ENCODE data around the gene TNFRSF12A. TPM values are rescaled to one million over a fixed set of nuclear protein-coding genes. Genes with fewer than 3 reads are reported as not detected.
"Not testable (repeated sequence)": the region's sequence is repeated elsewhere in the genome, so short reads cannot be mapped to it uniquely, and the experiment has no call there.

The TNFRSF12A gene
- total RNA-seq, 1 donor from 2014 or later: 0.47 TPM

DNA sequence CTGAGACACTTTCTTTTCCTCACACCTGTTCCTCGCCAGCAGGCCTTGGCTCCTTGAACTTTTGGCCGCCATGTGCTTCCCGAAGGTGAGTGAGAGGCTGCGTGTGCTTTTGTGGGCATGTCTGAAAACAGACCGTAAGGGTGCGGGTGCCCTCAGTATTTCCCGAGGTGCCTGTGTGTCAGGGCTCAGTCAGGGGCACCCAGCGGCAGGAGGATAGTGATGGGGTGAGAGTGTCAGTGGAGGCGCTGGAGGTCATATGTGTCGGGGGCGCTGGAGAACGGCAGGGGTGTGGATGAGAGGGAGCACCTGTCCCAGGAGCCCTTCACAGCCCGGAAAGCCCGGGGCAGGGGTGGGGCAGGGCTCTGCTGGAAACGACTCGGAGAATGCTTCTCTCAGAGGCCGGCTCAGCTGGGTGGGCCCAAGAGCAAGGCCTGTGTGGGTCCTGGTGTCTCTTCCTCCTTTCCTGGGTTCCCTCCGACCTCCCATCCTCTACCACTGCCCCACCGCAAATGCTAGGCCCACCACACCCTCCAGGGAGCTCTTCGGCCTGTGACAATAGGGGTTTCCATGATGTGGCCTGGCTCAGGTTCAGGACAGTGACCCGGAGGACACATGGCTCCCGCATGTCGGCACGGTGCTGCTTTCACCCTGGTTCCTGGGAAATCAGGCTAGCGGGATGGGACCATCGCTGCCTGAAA is 45.7 kb downstream of the TNFRSF12A start:
- ChIA-PET POLR2A (interaction anchor here (0.6 kb wide), 1 partner anchor 40 kb away, joined by 6 read pairs; no protein-coding TSS in a partner anchor), CTCF (no interaction called here)
- DNase-seq (no peak), ATAC-seq (ENCODE audit: low read depth) (no peak)
- no peaks in the 10 kb centered on the region for H3K9me3 Mint-ChIP-seq
- H3K27me3 Mint-ChIP-seq: no peaks in the 10 kb centered on the region
- peaks cover 9% of the 10 kb centered on the region for H3K4me1 Mint-ChIP-seq
- H3K27ac Mint-ChIP-seq: no peak overlapping the region
- no peak overlapping the region for H3K4me3 Mint-ChIP-seq
- H3K36me3 Mint-ChIP-seq (ENCODE audit: low read depth): no peaks in the 10 kb centered on the region
- intact Hi-C loops (cut with micrococcal nuclease): no loop called here
- TF ChIP-seq, protein P1, sequence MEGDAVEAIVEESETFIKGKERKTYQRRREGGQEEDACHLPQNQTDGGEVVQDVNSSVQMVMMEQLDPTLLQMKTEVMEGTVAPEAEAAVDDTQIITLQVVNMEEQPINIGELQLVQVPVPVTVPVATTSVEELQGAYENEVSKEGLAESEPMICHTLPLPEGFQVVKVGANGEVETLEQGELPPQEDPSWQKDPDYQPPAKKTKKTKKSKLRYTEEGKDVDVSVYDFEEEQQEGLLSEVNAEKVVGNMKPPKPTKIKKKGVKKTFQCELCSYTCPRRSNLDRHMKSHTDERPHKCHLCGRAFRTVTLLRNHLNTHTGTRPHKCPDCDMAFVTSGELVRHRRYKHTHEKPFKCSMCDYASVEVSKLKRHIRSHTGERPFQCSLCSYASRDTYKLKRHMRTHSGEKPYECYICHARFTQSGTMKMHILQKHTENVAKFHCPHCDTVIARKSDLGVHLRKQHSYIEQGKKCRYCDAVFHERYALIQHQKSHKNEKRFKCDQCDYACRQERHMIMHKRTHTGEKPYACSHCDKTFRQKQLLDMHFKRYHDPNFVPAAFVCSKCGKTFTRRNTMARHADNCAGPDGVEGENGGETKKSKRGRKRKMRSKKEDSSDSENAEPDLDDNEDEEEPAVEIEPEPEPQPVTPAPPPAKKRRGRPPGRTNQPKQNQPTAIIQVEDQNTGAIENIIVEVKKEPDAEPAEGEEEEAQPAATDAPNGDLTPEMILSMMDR (IDR thresholded peaks at IDR 0.05): no peak

DNA sequence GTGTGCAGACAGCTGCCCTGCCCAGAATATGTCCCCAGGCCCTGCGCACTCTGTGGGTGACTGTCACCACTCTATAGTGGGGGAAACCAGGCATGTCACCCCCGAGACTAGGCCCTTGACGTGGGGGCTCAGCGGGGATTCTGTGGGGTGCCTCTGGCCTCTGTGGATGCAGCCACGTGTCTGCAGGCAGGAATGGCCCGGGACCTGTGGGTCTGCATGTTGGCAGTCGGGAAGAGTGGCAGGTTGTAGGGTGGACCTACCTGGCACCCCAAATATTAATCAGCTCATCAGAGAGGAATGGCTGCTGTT is 46.2 kb downstream of the TNFRSF12A start:
- ChIA-PET POLR2A (interaction anchor here (0.6 kb wide), 2 partner anchors 30 to 39 kb away, joined by 5 to 6 read pairs; no protein-coding TSS in a partner anchor), CTCF (no interaction called here)
- H3K4me3 Mint-ChIP-seq: no peak overlapping the region
- ATAC-seq (ENCODE audit: low read depth): no peak
- H3K27me3 Mint-ChIP-seq: no peaks in the 10 kb centered on the region
- H3K9me3 Mint-ChIP-seq: no peaks in the 10 kb centered on the region
- no peaks in the 10 kb centered on the region for H3K36me3 Mint-ChIP-seq (ENCODE audit: low read depth)
- H3K27ac Mint-ChIP-seq: no peak overlapping the region
- TF ChIP-seq, protein P1 (IDR thresholded peaks at IDR 0.05): no peak
- peaks cover 10% of the 10 kb centered on the region for H3K4me1 Mint-ChIP-seq
- no peak for DNase-seq
- intact Hi-C loops (cut with micrococcal nuclease): no loop called here

DNA sequence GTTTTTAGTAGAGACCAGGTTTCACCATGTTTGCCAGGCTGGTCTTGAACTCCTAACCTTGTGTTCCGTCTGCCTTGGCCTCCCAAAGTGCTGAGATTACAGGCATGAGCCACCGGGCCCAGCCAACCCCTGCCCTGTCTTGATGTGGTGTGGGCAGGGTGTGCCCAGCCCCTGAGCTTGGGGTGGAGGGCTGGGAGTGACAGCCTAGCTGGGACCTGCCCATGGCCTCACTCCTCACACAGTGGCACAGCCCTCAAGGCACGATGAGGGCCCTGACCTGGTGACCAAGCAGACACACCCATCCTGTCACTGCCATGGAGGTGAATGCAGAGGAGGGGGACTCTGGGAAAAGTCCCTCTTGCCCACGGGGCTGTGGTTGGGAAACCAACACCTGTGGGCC is 48.3 kb downstream of the TNFRSF12A start:
- intact Hi-C loops (cut with micrococcal nuclease): no loop called here
- TF ChIP-seq, protein P1 (IDR thresholded peaks at IDR 0.05): no peak
- ATAC-seq (ENCODE audit: low read depth) (no peak), DNase-seq (no peak)
- Mint-ChIP-seq H3K4me1 (peaks cover 24% of the 10 kb centered on the region), H3K9me3 (no peaks in the 10 kb centered on the region), H3K36me3 (ENCODE audit: low read depth) (no peaks in the 10 kb centered on the region), H3K27ac (no peak overlapping the region), H3K4me3 (no peak overlapping the region), H3K27me3 (no peaks in the 10 kb centered on the region)
- ChIA-PET CTCF (no interaction called here), POLR2A (no interaction called here)

DNA sequence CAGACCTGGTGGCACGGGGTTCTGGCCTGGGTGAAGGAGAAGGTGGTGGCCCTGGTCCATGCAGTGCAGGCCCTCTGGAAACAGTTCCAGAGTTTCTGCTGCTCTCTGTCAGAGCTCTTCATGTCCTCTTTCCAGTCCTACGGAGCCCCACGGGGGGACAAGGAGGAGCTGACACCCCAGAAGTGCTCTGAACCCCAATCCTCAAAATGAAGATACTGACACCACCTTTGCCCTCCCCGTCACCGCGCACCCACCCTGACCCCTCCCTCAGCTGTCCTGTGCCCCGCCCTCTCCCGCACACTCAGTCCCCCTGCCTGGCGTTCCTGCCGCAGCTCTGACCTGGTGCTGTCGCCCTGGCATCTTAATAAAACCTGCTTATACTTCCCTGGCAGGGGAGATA is 49.0 kb downstream of the TNFRSF12A start:
- H3K36me3 Mint-ChIP-seq (ENCODE audit: low read depth); H3K27ac Mint-ChIP-seq; H3K27me3 Mint-ChIP-seq; H3K4me3 Mint-ChIP-seq; CTCF ChIA-PET; POLR2A ChIA-PET; ATAC-seq (ENCODE audit: low read depth); DNase-seq; intact Hi-C loops (cut with micrococcal nuclease); H3K9me3 Mint-ChIP-seq: not testable (repeated sequence)
- H3K4me1 Mint-ChIP-seq: peaks cover 31% of the 10 kb centered on the region

- Mint-ChIP-seq H3K4me1 (peaks cover 46% of the 10 kb centered on the region), H3K27me3 (no peaks in the 10 kb centered on the region), H3K9me3 (no peaks in the 10 kb centered on the region), H3K27ac (no peak overlapping the region), H3K4me3 (no peak overlapping the region), H3K36me3 (ENCODE audit: low read depth) (no peaks in the 10 kb centered on the region)
- TF ChIP-seq, protein P1 (IDR thresholded peaks at IDR 0.05): no peak
- ChIA-PET CTCF (interaction anchor here (1.0 to 2.0 kb wide), 2 partner anchors 11 to 25 kb away, joined by 4 to 5 read pairs; no protein-coding TSS in a partner anchor), POLR2A (interaction anchor here (0.6 kb wide), 1 partner anchor 12 kb away, joined by 9 read pairs; no protein-coding TSS in a partner anchor)
- ATAC-seq (ENCODE audit: low read depth): no peak
- intact Hi-C loops (cut with micrococcal nuclease): no loop called here
- DNase-seq: no peak
These were observed 50.5 kb downstream of the TNFRSF12A start for GRCh38 chr16:3070608-3071111.

Data from activated B cell treated with CpG ODN at 0.5 μM for 24 hours (primary cell).